Ammon's horn (tissue), 1 donor: Measurements from ENCODE around the gene IRAK2.

Source experiments
- DNase-seq: peaks from one replicate; pipeline ENCODE4 v3.0.0-alpha.2; 2016; ENCODE audit warnings: low spot score

IRAK2 gene

DNA sequence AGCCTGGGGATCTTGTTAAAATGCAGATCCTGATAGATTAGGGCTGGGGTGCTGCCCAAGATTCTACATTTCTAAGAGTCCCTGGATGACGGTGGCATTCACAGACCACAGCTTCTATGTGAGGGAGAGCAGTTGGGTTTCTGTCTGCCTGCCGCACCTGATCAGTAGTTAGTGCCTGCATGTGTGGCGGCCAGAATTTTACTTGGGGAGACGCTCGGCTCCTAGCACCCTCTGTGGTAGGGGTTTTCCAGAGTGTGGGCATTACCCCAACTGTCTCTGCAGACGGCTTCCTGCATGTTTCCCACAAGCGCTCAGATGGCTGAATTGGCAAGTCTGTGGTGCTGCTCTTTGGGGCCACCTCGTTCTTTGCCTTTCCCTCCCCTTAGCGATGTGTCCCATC lies 119.8 kb downstream of the IRAK2 start:
- no peak for DNase-seq

- DNase-seq, result peak; percentile 50
These were observed 120.8 kb downstream of the IRAK2 start for GRCh38 chr3:10285272-10286132.

GRCh38 chr3:10286133-10286524 lies 121.4 kb downstream of the IRAK2 start:
- no peak for DNase-seq

DNA sequence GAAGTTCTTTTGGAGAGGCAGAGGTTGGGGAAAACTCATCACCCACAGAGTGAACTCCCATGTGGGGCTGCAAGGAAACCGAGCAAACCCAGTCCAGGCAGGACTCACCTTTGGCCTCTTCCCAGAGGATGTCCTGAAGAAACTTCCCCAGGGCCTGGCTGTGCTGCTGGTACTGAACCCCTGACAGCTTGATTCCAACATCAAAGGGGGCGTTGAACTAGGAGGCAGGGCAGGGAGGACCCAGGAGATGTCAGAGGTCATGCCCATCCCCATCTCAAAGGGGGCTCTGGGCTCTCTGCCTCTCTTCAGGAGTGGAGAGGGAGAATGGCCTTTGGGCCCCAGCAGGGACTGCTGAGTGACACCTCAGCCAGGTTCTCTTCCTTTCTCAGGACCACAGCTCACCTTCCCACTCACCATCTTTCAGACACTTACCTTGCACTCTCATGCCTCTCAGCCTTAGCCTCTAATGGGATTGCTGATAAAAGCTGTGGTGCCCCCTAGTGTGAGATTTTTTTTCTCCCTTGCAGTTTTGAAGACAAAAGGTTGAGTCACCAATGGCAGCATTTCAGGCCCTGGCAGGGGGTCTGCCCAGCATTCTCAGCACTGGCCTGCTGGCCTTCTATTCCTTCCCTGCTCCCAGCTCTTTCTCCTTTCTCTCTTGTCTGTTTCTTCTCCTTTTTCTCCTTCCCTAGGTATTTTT lies 122.0 kb downstream of the IRAK2 start:
- peak; percentile 79 for DNase-seq

DNA sequence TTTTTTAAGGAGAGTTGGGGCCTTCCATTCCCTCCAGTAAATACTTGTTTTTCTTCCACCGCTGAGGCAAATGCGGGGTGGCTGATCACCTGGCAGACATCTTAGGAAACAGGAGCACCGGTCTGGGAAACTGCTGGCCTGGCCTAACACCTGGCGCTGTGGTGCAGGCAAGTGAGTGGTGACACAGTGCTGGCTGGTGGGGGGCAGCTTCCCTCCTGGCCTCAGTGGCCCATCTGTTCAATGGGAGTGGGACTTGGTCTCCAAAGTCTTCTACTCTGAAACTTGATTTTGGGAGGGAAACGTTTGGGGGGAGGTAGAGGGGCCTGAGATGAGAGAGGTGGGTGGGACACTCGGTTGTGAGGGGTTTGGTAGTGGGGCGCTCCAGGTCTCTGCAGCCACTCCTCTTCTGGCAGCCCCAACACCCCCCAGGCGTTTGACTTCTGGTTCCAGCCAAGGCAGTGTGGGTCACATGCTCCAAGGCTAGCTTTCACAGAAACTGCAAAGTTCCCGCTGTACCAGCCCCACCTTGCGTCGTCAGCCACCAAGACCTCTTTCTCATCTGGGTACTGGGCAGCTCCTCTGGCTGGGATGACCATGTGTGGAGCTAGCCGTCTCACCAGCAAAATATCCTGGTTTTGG lies 123.3 kb downstream of the IRAK2 start:
- DNase-seq, result no peak

GRCh38 chr3:10288575-10288960 lies 123.8 kb downstream of the IRAK2 start:
- no peak for DNase-seq

DNA sequence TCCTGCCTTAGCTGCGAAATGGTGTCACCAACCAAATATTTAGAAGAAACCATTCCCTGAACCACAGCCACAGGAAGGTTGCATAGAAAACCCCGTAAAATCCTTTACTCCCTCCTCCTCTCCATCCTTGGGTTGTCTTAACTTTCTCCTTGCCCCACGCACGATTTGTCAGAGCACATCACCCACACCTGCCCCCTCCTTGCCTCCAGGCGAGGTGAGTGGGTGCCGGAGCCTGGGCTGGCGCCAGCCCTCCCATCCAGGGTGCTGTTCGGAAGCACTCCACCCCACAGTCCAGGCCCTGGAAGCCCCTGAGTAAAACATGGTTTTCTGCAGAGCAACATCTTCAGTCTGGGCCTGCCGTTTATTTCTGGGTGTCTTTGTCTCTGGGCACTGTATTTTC lies 124.4 kb downstream of the IRAK2 start:
- DNase-seq, result no peak

DNA sequence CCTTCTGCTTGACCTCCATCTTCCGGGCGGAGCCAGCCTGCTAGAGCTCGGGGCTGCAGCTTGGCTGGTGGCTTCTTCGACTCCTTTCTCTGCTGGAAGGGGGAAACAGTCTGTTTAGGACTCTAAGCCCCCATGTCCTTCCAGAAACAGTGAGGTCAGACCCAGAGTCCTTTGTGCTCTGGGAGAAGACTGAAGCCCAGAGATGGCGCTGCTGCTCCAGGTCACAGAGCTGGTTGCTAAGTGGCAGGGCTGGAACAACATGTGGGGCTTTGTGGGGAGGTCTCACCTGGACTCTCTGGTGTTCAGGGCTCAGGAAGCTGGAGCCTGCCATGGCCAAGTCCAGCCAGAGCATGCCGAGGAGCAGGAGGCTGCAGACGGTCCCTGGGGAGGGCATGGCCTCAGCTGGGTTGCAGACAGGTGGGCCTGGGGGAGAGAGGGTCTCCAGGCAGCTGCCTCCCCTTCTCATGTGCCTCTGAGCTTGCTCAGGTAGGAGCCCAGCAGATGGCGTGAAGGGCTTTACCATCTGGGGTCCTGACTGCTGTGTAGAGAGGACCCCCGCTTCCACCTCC lies 125.2 kb downstream of the IRAK2 start:
- no peak for DNase-seq

DNA sequence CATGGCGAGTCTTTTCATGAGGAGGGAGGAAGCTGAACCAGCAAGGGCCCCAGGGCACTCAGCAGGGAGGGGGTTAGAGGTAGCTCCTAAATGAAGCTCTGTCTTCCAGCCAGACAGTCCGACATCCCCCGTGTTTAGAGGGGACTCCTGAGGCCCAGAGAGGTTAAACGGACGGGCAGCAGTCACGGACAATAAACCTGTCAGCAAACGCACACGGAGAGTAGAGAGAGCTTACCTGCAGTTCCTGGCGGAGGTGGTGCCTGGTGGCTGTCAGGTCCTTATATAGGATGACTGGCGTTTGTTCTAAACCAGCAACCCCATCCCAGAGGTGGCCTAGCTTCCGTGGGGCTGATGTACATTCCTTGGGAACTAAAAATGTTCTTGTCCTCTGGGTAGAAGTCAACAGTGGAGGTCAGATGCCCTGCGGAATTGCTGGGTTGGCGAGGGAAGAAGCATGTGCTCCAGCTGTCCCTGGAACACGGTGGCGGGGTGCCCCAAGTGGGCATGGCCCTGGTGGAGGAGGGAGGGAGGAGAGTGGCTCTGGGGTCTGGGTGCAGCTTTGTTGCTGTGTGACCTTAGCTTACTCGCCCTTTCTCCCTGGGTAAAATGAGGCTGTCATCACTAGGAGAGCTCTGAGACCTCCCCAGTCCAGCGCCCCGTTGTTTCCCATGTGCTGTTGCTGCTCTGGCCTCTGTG lies 125.9 kb downstream of the IRAK2 start:
- no peak for DNase-seq

DNA sequence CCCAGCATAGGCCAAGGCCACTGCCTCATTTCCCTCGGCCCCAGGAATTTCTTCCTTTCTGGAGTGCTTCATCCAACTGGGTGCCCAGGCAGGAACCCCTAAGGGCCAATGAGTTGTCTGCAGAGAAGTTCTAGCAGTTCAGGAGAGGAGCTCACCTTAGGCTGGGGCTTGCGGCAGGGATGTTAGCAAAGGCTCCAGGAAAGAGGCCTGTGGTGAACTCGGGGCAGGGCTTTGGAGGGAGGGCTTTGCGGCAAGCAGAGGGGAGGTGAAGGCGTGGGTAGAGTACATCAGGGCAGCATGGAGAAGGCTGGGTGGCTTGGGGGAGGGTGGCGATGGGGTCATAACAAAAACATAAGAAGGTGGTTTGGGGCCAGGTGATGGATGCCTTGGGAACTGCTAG lies 126.9 kb downstream of the IRAK2 start:
- no peak for DNase-seq

- DNase-seq, result peak; percentile 42
These were observed 128.0 kb downstream of the IRAK2 start, which contains the start of gene GHRL for GRCh38 chr3:10292505-10293419. TSS of gene GHRL (minus strand) at chr3:10292947. CDS start at chr3:10290180, 2,767 bp downstream.
